ENCODE measurements around the gene TRIP12.
"Not testable (repeated sequence)": the region's sequence is repeated elsewhere in the genome, so short reads cannot be mapped to it uniquely, and the experiment has no call there.

TRIP12 gene

DNA sequence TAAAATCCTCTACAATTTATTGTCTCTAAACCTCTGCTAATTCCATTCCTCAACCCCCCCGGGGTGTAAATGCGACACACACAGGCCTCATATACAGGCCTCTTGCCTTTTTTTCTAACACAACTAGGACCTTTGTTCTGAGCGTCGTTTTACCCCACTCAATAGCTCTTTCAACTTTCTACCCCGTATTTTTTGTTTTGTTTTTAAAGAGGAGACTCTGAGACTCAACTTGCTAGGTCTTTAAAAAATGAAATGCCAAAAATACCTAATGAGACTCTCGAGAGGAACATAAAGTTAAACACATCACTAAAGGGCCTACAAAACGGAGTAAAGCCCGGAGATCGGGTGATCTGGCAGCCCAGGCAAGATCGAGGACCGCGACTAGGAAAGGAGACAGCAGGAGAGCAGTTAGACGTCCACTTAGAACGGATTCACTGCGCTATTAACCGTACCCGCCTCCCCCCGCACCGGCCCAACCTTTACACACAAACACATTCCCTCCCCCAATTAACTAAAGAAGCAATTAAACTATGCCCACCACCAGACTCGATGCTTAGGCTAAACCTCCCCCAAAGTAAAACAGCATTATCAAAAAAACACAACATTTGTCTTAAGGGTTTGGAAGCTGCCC, 1.7 kb downstream of the TRIP12 start:
- no peak for DNase-seq (ENCODE audit: low read depth in 2 of 2)

DNA sequence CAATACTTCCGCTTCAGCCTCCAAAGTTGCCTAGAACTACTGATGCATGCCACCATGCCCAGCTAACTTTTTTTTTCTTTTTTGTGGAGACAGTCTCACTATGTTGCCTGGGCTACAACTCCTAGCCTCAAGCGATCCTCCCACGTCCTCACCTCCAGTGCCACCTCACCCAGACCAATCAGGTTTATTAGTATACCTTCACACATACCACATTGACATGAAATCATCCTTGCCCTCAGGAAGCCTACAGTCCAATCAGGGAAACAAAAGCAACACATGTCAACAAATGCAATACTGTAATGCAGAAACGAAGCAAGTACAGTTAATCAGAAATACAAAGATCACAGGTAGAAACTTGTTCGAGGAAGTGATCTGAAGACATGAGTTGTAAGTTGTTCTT, 4.0 kb downstream of the TRIP12 start:
- DNase-seq (ENCODE audit: low read depth in 2 of 2), result no peak

DNA sequence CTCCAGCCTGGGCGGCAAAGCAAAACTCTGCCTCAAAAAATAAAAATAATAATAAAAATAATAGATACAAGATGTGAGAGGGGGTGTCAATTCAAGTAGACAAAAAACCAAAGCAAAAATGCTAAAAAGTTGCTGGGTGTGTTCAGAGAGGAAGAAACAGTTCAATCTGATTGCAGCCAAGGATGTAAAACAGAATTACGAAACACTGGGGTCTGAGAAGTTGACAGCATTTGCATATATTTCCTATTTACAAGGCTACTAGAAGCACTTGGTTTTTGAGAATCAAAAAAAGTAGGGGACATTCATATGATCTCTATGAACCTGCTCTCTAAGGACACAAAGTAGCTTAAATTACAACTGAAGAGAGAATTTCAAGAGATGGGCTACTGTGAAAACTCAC, 7.6 kb downstream of the TRIP12 start:
- DNase-seq (ENCODE audit: low read depth in 2 of 2), result no peak

DNA sequence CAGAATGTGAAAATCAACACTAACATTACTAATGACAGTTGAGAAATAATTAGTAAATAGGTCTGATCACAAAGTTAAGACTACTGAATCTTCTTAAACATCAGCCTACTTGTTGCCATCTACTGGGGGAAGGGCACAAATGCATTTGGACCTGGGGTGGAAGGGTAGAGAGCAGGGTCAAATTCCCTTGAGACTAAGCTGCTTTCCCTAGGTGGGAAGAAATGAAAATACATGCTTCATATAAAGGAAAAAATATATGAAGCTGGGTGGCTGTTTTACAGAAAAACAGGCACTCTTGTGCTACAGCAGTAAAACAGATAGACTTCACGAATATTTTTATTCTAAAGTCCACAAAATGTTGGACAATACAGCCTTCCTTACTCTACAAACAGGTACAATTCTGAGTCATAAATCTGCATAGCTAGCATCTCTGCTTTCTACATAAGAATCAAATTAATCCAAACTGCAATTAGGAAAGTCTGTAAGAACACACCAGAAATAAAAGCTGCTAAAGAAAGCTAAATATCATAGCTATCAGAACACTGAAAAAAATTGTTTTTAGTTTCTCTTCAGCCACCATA, 10.9 kb downstream of the TRIP12 start:
- no peak for DNase-seq (ENCODE audit: low read depth in 2 of 2)

DNA sequence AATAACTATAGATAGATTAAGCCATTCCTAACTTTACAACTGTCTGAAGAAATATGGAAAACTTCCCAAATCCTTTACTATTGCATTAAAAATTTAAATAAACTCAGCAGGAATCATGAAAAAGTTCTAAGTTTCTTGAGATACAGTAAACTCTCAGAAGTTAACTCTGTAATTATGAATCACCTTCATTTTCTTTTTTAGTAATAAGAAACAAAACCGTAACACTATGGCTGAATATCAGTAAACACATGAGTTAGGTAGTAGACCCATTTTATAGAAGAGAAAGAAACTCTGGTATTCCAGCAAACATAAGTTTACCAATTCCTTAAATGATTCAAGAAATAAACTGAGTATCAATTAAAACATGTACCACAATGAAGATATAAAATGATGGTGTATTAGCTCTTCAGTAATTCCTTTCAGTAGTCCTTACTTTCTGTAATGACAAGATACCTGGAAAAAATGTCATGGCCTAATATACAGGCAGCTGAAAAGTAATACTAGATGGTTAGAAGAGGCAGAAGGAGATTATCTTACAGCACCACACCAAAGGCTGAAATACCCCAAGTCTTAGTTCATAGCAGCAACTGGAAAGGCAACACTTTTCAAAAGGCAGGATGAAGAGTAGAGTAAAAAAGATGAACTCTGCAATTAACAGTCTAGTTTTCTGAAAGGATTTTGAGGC, 11.5 kb downstream of the TRIP12 start:
- DNase-seq (ENCODE audit: low read depth in 2 of 2), result no peak

DNA sequence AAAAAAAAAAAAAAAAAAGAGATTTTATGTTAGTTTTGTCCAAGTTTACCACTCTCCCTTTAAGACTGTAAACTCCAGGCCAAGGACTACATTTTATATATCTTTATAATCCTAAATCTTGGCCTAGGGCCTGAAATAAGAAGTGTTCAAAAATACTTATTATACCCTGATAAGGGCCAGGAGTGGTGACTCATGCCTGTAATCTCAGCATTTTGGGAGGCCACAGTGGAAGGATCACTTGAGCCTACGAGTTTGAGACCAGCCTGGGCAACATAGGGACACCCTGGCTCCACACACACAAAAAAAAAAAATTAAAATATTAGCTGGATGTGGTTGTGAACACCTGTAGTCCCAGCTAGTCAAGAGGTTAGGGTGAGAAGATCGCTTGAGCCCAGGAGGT, 12.7 kb downstream of the TRIP12 start:
- no peak for DNase-seq (ENCODE audit: low read depth in 2 of 2)

DNA sequence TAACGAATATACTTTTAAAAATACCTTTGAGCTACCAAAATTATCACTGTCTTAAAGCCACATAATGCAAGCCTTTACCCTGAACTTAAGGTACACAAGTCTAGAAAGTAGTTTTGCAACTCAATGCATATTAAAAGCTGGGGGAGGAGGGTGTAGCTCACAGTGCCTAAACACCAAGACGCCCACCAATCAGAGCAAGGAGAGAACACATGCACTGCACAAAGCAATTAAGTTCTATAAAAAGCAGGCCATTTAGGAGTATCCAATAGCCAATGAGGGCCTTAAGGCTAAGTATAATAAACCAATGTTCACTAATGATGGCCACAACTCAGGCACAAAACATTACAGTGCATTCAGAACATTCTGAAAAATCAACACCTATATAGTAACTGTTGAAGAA, 16.2 kb downstream of the TRIP12 start:
- no peak for DNase-seq (ENCODE audit: low read depth in 2 of 2)

DNA sequence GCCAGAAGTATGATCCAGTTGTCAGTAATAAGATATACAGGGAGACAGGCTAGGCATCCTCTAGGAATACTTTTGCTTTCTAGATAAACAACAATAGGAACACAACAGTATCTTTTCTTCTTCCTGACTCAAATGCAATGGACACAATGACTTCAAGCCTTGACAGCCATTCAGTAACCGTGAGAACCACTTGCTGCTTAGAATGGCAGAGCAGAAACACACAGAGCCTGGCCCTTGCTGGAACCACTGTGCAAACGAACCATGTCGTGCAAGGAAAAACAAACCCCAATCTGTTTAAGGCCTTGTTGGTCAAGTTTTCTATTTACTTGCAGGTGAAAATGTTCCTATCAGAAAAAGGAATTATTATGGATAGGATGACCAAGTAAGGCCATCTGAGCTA, 18.8 kb downstream of the TRIP12 start:
- no peak for DNase-seq (ENCODE audit: low read depth in 2 of 2)

DNA sequence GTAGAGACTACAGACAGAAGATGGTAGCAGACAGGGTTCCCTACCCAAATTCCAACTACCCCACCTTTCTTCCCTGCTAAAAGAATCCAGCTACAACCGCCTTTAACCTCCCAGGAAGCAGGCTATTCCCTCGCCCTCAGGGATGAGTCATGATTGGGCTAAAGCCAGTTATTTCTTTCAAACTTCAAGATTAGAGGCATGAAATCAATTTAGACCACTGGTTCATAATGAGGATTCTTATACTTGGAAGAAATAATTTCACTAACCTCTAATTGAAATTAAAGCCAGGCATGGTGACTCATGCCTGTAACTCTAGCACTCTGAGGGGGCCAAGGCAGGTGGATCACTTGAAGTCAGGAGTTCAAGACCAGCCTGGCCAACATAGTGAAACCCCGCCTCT, 20.0 kb downstream of the TRIP12 start:
- no peak for DNase-seq (ENCODE audit: low read depth in 2 of 2)

DNA sequence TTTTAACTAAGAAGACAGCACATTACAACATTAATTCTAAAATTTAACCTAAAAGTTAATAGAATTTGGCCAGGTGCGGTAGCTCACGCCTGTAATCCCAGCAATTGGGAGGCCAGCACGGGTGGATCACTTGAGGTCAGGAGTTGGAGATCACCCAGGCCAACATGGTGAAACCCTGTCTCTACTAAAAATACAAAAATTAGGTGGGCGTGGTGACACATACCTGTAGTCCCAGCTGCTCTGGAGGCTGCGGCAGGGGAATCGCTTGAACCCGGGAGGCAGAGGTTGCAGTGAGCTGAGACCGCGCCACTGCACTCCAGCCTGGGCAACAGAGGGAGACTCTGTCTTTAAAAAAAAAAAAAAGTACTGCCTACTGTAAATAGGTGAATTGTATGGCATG, 21.3 kb downstream of the TRIP12 start:
- DNase-seq (ENCODE audit: low read depth in 2 of 2), result not testable (repeated sequence)

DNA sequence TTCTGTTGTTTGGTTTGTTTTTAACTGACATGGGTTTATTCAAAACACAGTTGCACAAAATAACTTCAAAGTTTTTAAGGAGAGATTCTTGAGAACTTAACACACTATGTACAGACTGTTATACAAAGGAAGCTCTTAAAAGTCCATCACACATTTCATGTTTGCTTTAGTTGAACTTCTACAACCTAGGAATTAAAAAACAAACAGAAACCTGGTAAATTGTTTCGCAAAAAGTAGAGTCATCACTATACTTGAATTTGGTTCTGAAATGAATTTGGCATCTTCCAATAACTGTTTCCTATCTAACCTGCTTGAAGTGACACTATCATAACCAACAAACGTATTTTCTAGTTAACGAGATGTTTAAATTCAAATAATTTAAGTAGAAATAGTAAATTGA, 21.8 kb downstream of the TRIP12 start:
- no peak for DNase-seq (ENCODE audit: low read depth in 2 of 2)

DNA sequence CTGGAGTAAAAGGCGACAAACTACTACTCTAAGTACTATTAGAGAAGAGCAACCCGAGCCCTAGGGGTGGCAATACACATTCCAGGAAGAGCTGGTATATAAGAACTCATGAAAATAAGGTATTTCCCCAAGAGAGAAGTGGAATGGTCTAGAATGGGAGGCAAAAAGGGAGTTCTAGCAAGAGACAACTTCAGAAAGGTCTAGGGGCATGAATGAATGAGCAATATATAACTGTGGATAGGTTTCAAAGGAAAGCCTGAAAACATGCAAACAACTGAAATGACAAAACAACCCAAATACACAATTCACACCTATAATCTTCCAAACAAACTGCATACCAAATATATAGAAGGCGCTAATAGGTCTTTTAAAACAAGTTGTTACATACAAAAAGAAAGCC, 22.2 kb downstream of the TRIP12 start:
- no peak for DNase-seq (ENCODE audit: low read depth in 2 of 2)

DNA sequence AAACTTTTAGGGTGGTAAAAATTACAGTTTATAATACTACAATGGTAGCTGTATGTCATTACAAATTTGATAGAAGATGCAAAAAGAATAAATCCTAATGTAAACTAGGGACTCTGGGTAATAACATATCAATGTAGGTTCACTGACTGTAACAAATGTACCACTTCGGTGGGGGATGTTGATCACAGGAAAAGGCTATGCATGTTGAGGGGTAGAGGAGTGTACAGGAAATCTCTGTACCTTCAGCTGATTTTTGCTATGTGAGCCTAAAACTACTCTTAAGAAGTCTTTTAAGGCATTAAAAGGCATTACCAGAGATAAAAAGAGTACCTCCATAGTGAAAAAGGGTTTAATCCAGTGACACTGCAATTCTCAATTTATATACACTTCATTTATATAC, 25.0 kb downstream of the TRIP12 start:
- DNase-seq (ENCODE audit: low read depth in 2 of 2), result no peak

DNA sequence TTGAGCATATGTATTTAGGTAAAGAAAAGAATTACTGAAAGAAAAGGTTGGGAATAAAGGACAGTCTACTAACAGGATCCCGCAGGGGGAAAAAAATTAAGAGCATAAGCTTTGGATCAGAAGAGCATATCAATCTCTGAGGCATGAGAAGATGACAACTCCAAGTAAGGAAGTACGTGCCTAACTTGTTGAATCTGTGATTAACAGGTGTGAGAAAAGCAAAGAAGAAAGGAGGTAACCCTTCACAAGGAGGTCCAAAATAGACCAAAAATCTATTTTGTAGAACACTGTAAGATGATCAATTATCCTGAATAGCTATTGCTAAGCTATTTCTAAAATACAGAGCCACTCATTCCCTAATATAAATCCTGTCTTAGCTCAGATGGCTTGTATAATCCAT, 32.8 kb downstream of the TRIP12 start:
- no peak for DNase-seq (ENCODE audit: low read depth in 2 of 2)

DNA sequence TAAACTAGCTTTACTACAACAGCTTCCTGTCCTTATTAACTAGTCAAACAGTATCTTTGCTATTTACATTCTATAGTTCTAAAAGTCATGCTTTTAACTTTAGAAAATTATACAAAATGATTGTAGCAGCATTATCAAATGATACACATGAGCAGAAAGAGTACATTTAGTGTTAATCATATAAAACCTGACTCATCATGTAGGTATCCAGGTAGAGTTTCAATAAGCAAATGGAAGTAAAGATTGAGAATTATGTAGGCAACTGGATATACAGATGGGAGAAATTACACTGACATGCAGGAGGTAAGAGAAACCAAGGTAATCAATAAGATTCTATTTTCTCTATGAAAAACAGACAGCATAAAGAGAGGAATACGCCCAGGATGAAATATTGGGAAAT, 33.8 kb downstream of the TRIP12 start:
- DNase-seq (ENCODE audit: low read depth in 2 of 2), result no peak

DNA sequence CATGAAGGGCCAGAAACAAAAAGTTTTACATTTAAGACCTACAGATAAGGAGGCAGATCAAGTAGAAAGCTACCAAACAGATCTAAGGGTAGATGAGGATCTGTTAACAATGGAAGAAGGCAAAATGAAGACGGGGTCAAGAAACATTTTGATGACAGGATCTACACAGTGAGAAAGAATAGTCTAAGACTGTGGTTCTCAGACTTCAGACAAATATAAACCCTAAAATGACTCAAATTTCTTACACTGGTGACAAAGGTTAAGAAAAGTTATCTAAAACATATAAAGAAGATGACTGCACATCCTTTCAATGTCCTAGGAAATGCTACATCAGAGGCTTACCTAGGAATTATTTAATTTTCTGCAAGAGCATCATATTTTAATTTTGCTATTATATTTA, 34.4 kb downstream of the TRIP12 start:
- DNase-seq (ENCODE audit: low read depth in 2 of 2), result no peak

DNA sequence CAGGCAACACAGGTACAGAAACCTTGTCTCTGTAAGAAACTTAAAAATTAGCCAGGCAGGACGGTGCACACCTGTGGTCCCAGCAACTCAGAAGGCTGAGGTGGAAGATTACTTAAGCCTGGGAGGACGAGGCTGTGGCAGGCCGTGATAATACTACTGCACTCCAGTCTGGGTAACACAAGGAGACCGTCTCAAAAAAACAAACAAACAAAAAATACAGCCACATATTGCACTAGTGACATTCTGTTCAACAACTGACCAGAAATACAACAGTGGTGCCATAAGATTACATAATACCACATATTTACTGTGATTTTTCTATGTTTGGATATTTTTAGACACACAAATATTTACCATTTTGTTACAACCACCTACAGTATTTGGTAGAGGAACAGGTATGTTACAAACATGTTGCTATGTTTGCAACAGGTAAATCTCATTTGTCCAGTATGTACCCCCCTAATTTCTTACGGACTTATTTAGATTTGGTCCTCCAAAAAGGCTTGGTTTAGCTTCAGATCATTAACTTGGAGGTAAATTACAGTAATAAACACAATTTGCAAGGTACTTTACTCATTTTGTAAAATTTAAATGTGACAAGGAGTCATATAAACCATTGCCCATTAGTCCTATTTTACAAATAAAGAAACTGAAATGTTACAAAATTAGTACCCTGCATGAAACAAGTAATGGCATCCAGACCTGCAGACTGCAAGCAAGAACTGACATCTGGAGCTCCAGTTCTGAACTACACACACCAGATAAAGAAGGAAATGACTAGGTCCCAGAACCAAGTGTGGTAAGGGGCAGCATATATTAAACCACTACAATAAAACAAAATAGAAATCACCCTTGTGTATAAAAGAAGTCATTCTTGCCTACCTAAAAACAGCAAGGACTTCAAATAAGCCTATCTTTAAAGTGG, 36.8 kb downstream of the TRIP12 start:
- DNase-seq (ENCODE audit: low read depth in 2 of 2), result no peak

DNA sequence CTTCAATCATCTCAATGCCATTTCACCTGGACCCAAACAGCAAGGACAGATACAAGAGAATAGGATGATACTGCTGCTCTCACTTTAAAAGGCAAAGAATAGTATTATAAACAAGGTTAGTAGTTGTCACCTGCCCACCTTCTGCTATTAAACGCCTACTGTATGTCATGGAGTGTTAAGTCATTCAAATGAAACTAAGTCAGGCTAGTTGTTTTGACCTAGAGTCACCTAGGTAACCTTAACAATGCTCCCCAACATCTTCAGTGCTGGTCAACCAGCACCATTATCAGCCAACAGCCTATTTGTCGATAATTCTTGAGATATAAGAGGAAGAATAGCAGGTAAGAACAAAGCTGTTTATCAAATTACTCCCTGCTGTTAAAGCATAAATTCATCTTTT, 39.2 kb downstream of the TRIP12 start:
- DNase-seq (ENCODE audit: low read depth in 2 of 2), result no peak

DNA sequence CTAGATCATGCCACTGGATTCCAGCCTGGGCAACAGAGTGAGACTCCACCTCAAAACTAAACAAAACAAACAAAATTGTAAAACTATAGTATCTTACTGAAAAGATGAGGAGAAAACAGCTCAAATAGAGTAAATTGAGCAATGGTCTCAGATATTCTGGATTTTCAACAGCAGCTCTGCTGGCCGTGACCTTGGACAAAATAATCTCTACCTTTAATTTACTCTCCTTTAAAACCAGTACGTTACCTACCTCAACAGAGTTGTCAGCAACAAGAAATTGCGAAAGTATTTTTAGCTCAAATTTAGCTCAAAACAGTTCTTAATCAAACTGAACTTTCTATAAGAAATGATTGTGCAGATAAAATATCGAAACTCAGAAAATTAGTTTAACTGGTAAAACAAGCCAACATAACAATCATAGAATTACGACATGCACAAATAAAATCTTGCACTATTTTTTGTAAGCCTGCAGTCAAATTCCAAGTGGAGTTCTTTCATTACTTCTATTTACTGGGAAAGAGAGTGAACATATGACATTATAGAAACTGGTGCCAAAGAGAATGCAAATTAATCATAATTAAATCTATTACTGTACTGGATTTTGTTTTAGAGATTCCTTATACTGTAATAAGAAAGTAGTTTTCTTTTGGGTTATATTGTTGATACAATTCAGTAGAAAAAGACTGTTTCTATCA, 40.8 kb downstream of the TRIP12 start:
- DNase-seq (ENCODE audit: low read depth in 2 of 2), result no peak

DNA sequence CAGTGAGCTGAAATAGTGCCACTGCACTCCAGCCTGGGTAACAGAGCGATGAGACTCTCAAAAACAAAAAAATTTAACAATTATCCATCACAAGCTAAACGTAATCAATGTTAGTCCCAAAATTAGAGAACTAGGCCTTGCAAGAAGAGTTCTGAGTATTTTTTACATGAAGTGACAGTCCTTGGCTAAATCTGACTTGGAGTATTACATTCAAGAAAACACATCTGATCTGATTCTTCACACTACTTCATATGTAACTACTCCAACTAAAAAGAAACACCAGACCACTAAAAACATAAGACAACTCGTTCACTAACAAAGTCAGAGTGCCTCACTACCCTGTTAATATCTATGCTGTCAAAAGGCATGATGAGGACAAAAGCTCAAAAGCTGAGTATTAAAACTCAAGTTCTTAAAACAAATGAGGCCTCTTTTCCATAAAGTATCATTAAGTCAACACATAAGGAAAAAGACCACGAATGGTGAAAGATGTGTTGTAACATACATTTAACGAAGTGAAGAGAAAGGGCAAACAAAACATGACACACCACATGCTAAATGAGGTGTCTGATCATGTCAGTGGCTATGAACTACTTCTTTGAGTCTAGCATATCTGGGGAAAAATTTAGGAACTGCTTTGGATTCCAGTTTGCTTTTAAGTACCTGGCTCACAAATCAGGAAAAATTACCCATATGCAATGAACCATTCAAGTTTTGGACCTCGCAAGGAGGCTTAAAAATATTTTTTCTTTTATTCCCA, 42.4 kb downstream of the TRIP12 start:
- no peak for DNase-seq (ENCODE audit: low read depth in 2 of 2)

DNA sequence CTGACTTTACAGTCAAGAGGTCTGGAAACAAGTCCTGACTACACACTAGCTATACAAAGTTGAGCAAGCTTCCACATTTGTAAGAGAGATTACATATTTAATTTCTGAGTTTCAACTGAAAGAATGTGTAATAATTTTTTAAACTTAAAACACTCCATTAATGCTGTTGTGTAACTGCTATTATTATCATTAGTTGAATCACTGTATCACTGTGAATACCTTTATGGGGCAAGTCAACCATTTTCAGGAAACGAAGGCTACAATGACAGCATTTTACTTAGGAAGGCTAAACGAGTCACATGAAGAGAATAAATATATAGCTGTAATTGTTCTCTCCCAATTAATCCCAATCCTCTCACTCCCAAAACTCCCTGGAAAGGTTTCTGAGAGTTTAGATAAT, 46.3 kb downstream of the TRIP12 start:
- DNase-seq (ENCODE audit: low read depth in 2 of 2), result no peak
